SK-N-SH (cell line): Measurements from ENCODE around the gene ERMARD.

Source experiments
- CTCF ChIP-seq: fragments of 200-600 bp; sonication (generic); IDR thresholded peaks from 2 replicates; pipeline ENCODE4 v1.6.1; 2017; ENCODE audit warnings: antibody characterized with exemption, mild to moderate bottlenecking, moderate library complexity
- EZH2phosphoT487 ChIP-seq: fragments of 200-600 bp; sonication (generic); IDR thresholded peaks from 2 replicates; pipeline ENCODE4 v1.6.1; 2017; ENCODE audit warnings: low read depth, mixed run types, mild to moderate bottlenecking, antibody characterized with exemption, moderate library complexity, borderline replicate concordance
- FOXJ3 ChIP-seq: sonication (generic); formaldehyde crosslinking; IDR thresholded peaks from 2 replicates; pipeline ENCODE4 v1.5.1; 2020; ENCODE audit warnings: mild to moderate bottlenecking, missing genetic modification reagents
- MAX ChIP-seq: IDR thresholded peaks from 2 replicates; pipeline ENCODE4 v1.4.0; 2012; ENCODE audit warnings: low read depth
- MEF2A ChIP-seq: IDR thresholded peaks from 2 replicates; pipeline ENCODE4 v1.4.0; 2012; ENCODE audit warnings: low read depth, borderline replicate concordance
- USF1 ChIP-seq: IDR thresholded peaks from 2 replicates; pipeline ENCODE4 v1.4.0; 2012; ENCODE audit warnings: low read depth, borderline replicate concordance

- no peak for TF ChIP-seq CTCF
- no peak for TF ChIP-seq MAX
- TF ChIP-seq FOXJ3 = no peak
- no peak for TF ChIP-seq MEF2A
- TF ChIP-seq EZH2phosphoT487 = no peak
- TF ChIP-seq USF1 = no peak
These were observed 75.9 kb downstream of the ERMARD start for GRCh38 chr6:169827290-169827717.
